ENCODE results near the gene ACADSB.

DNA sequence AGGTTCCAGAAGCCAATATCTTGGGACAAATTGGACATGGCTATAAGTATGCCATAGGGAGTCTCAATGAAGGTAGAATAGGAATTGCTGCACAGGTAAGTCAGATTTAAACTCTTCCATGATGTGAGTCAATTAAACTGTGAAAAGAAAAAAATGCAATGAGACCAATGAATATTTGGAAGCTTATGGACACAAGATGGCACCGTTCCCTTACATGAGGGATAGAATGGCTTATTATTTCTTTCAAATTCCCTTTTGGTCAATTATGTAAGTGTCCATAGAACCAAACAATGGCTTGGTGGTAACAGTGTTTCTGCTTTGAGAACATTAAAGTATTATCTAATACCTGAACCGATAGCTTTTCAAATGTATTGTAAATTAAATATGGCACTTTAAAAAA, 35.6 kb downstream of the ACADSB start:
- TF ChIP-seq, protein P1, sequence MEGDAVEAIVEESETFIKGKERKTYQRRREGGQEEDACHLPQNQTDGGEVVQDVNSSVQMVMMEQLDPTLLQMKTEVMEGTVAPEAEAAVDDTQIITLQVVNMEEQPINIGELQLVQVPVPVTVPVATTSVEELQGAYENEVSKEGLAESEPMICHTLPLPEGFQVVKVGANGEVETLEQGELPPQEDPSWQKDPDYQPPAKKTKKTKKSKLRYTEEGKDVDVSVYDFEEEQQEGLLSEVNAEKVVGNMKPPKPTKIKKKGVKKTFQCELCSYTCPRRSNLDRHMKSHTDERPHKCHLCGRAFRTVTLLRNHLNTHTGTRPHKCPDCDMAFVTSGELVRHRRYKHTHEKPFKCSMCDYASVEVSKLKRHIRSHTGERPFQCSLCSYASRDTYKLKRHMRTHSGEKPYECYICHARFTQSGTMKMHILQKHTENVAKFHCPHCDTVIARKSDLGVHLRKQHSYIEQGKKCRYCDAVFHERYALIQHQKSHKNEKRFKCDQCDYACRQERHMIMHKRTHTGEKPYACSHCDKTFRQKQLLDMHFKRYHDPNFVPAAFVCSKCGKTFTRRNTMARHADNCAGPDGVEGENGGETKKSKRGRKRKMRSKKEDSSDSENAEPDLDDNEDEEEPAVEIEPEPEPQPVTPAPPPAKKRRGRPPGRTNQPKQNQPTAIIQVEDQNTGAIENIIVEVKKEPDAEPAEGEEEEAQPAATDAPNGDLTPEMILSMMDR (conservative IDR thresholded peaks at IDR 0.05) = peak; percentile 59
- TF ChIP-seq EZH2 (IDR thresholded peaks at IDR 0.05; ENCODE audit: low read depth) = no peak
